Kidney (tissue), 14 donors: ENCODE measurements around the gene PARP8. TPM values are rescaled to one million over a fixed set of nuclear protein-coding genes. Genes with fewer than 3 reads are reported as not detected.
"Not testable (repeated sequence)": the region's sequence is repeated elsewhere in the genome, so short reads cannot be mapped to it uniquely, and the experiment has no call there.

Source experiments
- DNase-seq, 5 donors: peaks; one replicate each; pipeline ENCODE4 v3.0.0-alpha.2; 2013 to 2020
- FAIRE-seq: peaks from 2 replicates; lab custom pipeline; 2012; peaks lifted over from hg19 to GRCh38; lab: Jason Lieb, UNC
- H3K27ac ChIP-seq, 2 donors: one replicate each; pipeline ENCODE4 v1.7.0; 2013; ENCODE audit warnings: low read depth in 2 of 2, low read length in 2 of 2, inconsistent platforms in 1 of 2
- H3K27me3 ChIP-seq: one replicate; pipeline ENCODE4 v1.7.1; 2013; ENCODE audit warnings: low read length, inconsistent platforms; ENCODE audit not compliant: control insufficient read depth, insufficient read depth
- H3K36me3 ChIP-seq, 3 donors: one replicate each; pipeline versions ENCODE4 v1.7.0 to v1.7.1; 2013; ENCODE audit warnings: low read length in 3 of 3, control low read depth in 1 of 3, inconsistent platforms in 1 of 3; ENCODE audit not compliant: insufficient read depth in 3 of 3, control insufficient read depth in 2 of 3
- H3K4me1 ChIP-seq, 3 donors: one replicate each; pipeline versions ENCODE4 v1.7.0 to v1.7.1; 2013; ENCODE audit warnings: low read length in 3 of 3, inconsistent platforms in 1 of 3, low read depth in 1 of 3; ENCODE audit not compliant: control insufficient read depth in 2 of 3, insufficient read depth in 2 of 3
- H3K4me3 ChIP-seq, 3 donors: one replicate each; pipeline versions ENCODE4 v1.7.0 to v1.8.1; 2013; ENCODE audit warnings: low read length in 3 of 3, control low read depth in 1 of 3, inconsistent platforms in 1 of 3
- H3K9ac ChIP-seq, 3 donors: one replicate each; pipeline versions ENCODE4 v1.7.0 to v1.7.1; 2013; ENCODE audit warnings: low read length in 3 of 3, control low read depth in 1 of 3, inconsistent platforms in 1 of 3
- H3K9me3 ChIP-seq, 3 donors: one replicate each; pipeline versions ENCODE4 v1.7.0 to v1.7.1; 2013; ENCODE audit warnings: low read length in 3 of 3, control low read depth in 1 of 3, inconsistent platforms in 1 of 3; ENCODE audit not compliant: control insufficient read depth in 2 of 3, insufficient read depth in 1 of 3
- CTCF ChIP-seq: IDR thresholded peaks from 3 replicates; pipeline ENCODE4 v1.5.1; 2012; ENCODE audit warnings: mild to moderate bottlenecking, moderate library complexity, borderline replicate concordance; ENCODE audit not compliant: insufficient read depth; ENCODE audit errors: extremely low read depth
- intact Hi-C: fragments of 100-400 bp; cut with DNase I; formaldehyde crosslinking; loops from one replicate; pipeline ENCODE4 v1.11.1; 2022
- polyA plus RNA-seq: library from polyadenylated mRNA; stranded (reverse); fragments of 350-450 nt; fragmentation: Illumina TruSeq; extraction: RNeasy Lipid Tissue Mini Kit (QIAGEN cat#74804); gene quantifications from one replicate; pipeline ENCODE4 v1.2.3, GENCODE V29; 2014; ENCODE audit warnings: low read depth, low replicate concordance; ENCODE audit not compliant: insufficient read depth
- total RNA-seq: library from RNA; stranded (reverse); fragmentation: NEBNext Ultra II Directional; extraction: Animal tissue kit (Norgen Biotek cat#: 25700); gene quantifications from one replicate; pipeline ENCODE4 v1.2.1, GENCODE V29; 2021
- donor health status: control.
- donor health status: control.
- donor health status: control.
- donor health status: control.
- donor health status: control.
- donor health status: DM: yes; HTN: yes; CAD: no.
- donor health status: Normal renal cell carcinoma (clear cell type).

PARP8 gene
- total and polyA plus RNA-seq, 2 donors from 2014 or later = 3.4 to 42.5 TPM

GRCh38 chr5:50667023-50667652 lies 701 bp downstream of the PARP8 start:
- no peak for FAIRE-seq
- peak overlapping the region; percentile 69 to 72 for H3K27ac ChIP-seq
- H3K36me3 ChIP-seq = no peaks in the 10 kb centered on the region
- H3K27me3 ChIP-seq = no peaks in the 10 kb centered on the region
- H3K4me1 ChIP-seq = no peaks in the 10 kb centered on the region
- H3K9me3 ChIP-seq = no peaks in the 10 kb centered on the region
- peak overlapping the region; percentile 68 to 89 (median 83) for H3K4me3 ChIP-seq
- TF ChIP-seq CTCF = no peak
- intact Hi-C loops = no loop called here
- DNase-seq = peak; percentile 76 to 89 (median 81)
- peak overlapping the region; percentile 49 to 83 (median 61) for H3K9ac ChIP-seq

- H3K36me3 ChIP-seq = no peaks in the 10 kb centered on the region
- DNase-seq = peak; percentile 79 to 91 (median 84)
- H3K27me3 ChIP-seq = no peaks in the 10 kb centered on the region
- peak overlapping the region; percentile 68 to 89 (median 83) for H3K4me3 ChIP-seq
- H3K9ac ChIP-seq = peak overlapping the region; percentile 23 to 90 (median 83)
- intact Hi-C loops = no loop called here
- no peaks in the 10 kb centered on the region for H3K9me3 ChIP-seq
- no peaks in the 10 kb centered on the region for H3K4me1 ChIP-seq
- peak overlapping the region; percentile 69 to 82 for H3K27ac ChIP-seq
- no peak for FAIRE-seq
- no peak for TF ChIP-seq CTCF
Observed at GRCh38 chr5:50667653-50668595, 1.5 kb downstream of the PARP8 start.

GRCh38 chr5:50668636-50669035 lies 2.2 kb downstream of the PARP8 start:
- H3K27me3 ChIP-seq, intact Hi-C loops, H3K36me3 ChIP-seq, H3K9me3 ChIP-seq, H3K4me1 ChIP-seq, FAIRE-seq, H3K27ac ChIP-seq: not testable (repeated sequence)
- H3K9ac ChIP-seq = peak overlapping the region in 1 of 3 donors; percentile 83
- DNase-seq = peak in 1 of 5 donors; percentile 27
- H3K4me3 ChIP-seq = peak overlapping the region; percentile 68 to 89 (median 83)

DNA sequence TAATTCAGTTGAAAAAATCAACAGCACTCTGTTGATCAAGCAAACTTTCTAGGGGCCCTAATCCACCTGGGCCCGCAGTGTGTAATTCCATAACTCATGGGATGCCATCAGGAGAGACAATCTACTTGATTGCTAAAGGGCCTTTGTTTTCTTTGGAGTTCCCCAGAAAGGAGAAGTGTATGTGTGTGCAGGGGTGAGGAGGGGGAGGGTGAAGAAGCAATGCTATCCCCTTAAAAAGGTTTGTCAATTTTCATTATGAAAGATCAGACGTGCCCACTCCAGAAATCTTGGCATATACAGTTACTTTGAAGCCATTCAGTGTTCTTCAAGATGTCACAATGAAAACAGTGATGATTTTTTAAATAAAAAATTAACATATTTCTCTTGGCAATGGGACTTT lies 6.2 kb downstream of the PARP8 start:
- no peak overlapping the region for H3K27ac ChIP-seq
- no peaks in the 10 kb centered on the region for H3K4me1 ChIP-seq

DNA sequence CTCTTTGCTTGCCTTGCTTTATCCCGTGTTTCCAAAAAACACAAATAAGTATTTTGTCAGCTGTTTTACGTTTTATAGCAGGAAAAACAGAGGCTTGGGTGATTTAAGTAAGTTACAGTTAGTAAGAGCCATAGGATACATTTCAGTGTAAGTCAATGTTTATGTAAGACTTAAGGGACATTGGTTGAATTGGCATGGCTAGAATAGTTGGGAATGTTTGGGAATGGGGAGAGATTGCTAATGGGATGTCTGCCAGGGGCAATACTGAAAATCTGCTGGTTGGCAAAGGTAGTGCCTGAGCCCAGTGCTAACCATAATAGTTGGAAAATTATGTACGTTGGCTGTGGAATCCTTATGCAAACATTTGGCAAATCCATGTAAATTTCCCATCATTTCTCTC lies 7.0 kb downstream of the PARP8 start:
- H3K9ac ChIP-seq, H3K27ac ChIP-seq, FAIRE-seq, intact Hi-C loops, H3K27me3 ChIP-seq, H3K9me3 ChIP-seq, H3K36me3 ChIP-seq, H3K4me1 ChIP-seq, H3K4me3 ChIP-seq: not testable (repeated sequence)
- DNase-seq = peak in 1 of 5 donors; percentile 41

More for the DNA sequence above, 6.2 kb downstream of the PARP8 start:
- no peaks in the 10 kb centered on the region for H3K9me3 ChIP-seq
- DNase-seq (no peak), FAIRE-seq (no peak)
- TF ChIP-seq CTCF = no peak
- H3K4me3 ChIP-seq = no peak overlapping the region
- H3K9ac ChIP-seq = no peak overlapping the region
- intact Hi-C loops = no loop called here
- H3K27me3 ChIP-seq = no peaks in the 10 kb centered on the region
- no peaks in the 10 kb centered on the region for H3K36me3 ChIP-seq
